Transverse colon (tissue), 4 donors: ENCODE measurements around the gene LCLAT1.

Source experiments
- EP300 ChIP-seq: sonication (generic); formaldehyde crosslinking; IDR thresholded peaks from one replicate; pipeline ENCODE4 v1.6.1; 2017; ENCODE audit warnings: antibody characterized with exemption, low read depth
- POLR2A ChIP-seq: fragments of 450-650 bp; IDR thresholded peaks from one replicate; pipeline ENCODE4 v1.6.1; 2016; ENCODE audit warnings: antibody characterized with exemption, mild to moderate bottlenecking, moderate library complexity
- POLR2AphosphoS5 ChIP-seq, 3 donors: sonication (generic); formaldehyde crosslinking; IDR thresholded peaks; one replicate each; pipeline ENCODE4 v1.6.1; 2016; ENCODE audit warnings: antibody characterized with exemption in 3 of 3
- TF ChIP-seq, protein P1 (sequence below), 5 experiments: fragments of 200-600 bp in 3 of 5; fragments of 450-650 bp in 2 of 5; sonication (generic) in 3 of 5; IDR thresholded peaks; 1 replicate in 2 of 5; 2 replicates in 3 of 5; pipeline ENCODE4 v1.5.1; 2016 to 2017; ENCODE audit warnings: antibody characterized with exemption in 5 of 5, inconsistent platforms in 3 of 5, mild to moderate bottlenecking in 2 of 5, moderate library complexity in 1 of 5

DNA sequence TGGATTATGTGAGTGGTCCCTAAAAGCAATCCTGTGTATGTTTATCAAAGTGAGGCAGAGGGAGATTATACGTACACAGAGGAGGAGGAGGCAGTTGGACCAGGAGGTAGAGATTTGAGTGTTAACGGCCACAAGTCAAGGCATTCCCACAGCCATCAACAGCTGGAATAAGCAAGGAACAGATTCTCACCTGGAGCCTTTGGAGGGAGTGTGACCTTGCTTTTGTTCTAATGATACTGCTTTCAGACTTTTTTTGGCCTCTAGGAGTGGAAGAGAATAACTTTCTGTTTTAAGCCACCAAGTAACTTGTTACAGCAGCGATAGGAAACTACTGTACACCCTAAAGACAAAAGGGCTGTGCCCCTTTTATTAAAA, 18.1 kb downstream of the LCLAT1 start:
- TF ChIP-seq, protein P1, sequence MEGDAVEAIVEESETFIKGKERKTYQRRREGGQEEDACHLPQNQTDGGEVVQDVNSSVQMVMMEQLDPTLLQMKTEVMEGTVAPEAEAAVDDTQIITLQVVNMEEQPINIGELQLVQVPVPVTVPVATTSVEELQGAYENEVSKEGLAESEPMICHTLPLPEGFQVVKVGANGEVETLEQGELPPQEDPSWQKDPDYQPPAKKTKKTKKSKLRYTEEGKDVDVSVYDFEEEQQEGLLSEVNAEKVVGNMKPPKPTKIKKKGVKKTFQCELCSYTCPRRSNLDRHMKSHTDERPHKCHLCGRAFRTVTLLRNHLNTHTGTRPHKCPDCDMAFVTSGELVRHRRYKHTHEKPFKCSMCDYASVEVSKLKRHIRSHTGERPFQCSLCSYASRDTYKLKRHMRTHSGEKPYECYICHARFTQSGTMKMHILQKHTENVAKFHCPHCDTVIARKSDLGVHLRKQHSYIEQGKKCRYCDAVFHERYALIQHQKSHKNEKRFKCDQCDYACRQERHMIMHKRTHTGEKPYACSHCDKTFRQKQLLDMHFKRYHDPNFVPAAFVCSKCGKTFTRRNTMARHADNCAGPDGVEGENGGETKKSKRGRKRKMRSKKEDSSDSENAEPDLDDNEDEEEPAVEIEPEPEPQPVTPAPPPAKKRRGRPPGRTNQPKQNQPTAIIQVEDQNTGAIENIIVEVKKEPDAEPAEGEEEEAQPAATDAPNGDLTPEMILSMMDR (IDR thresholded peaks at IDR 0.05), result no peak
- TF ChIP-seq POLR2A, result no peak
- TF ChIP-seq POLR2AphosphoS5 (IDR thresholded peaks at IDR 0.05), result no peak
- TF ChIP-seq EP300, result no peak
